GM10266 (cell line): ENCODE data around the gene HSD17B12.
A peak's percentile ranks its signal among the peaks of the same experiment; 100 is the strongest.

Experiments used
- DNase-seq: peaks from one replicate; pipeline ENCODE4 v3.0.0; 2012; ENCODE audit errors: extremely low spot score
- TF ChIP-seq, protein P1 (sequence below): IDR thresholded peaks from 2 replicates; pipeline ENCODE4 v1.5.1; 2012; ENCODE audit warnings: mild to moderate bottlenecking, low read depth; ENCODE audit not compliant: control insufficient read depth, insufficient read depth; ENCODE audit errors: missing control alignments

Gene HSD17B12

DNA sequence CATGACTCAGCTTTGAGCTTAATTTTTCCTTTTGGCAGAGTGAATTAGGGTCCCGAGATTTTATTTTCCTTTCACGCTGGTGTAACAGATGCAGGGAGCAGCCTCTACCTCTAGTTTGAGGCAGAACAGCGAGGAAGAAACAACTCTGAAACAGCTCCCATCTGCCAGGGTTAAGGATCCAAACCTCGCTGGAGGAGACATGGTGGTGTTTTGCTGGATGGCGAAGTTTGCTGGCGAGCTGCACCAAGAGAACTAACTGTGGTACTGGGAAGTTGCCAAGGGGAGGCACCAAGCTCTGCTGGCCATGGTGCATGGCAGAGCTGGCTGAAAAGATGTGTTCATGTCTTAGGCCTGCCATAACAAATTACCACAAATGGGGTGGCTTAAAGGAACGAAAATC is 192.5 kb downstream of the HSD17B12 start:
- DNase-seq: no peak
- TF ChIP-seq, protein P1, sequence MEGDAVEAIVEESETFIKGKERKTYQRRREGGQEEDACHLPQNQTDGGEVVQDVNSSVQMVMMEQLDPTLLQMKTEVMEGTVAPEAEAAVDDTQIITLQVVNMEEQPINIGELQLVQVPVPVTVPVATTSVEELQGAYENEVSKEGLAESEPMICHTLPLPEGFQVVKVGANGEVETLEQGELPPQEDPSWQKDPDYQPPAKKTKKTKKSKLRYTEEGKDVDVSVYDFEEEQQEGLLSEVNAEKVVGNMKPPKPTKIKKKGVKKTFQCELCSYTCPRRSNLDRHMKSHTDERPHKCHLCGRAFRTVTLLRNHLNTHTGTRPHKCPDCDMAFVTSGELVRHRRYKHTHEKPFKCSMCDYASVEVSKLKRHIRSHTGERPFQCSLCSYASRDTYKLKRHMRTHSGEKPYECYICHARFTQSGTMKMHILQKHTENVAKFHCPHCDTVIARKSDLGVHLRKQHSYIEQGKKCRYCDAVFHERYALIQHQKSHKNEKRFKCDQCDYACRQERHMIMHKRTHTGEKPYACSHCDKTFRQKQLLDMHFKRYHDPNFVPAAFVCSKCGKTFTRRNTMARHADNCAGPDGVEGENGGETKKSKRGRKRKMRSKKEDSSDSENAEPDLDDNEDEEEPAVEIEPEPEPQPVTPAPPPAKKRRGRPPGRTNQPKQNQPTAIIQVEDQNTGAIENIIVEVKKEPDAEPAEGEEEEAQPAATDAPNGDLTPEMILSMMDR: no peak

DNA sequence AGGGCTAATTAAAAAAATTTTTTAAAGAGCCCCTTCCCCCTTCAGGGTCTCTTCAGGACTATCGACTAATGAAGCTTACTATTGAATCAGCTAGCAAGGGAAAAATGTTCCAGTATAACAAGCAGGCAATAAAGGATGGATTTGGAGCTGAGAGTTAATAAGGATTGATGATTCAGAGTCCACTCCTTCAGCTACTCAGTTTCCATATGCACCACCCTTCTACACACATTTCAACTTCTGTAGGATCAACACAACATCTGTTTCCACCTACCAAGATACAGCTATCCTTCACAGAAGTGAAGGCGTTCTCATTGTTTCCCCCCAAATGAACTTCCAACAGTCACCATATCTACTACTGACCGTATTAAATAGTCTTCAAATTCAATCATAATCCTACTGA is 193.5 kb downstream of the HSD17B12 start:
- TF ChIP-seq, protein P1: no peak
- DNase-seq: no peak

DNA sequence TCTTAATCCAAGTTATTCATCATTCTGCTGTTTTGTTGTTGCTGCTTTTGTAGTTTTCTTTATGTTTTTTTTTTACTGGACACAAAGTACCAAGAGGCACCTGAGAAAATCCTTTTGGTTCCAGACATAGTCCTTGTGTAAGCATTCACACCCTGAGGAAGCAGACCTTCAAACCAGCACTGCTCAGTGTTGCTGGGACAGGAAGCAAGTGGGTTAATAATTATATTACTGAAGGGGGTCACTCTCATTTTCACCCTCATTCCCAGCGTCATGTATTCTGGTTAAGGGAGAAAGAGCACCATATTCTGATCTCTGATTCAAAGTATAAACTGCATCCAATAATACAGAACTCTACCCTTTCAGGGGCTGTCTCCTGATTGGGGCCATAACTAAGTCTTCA is 194.2 kb downstream of the HSD17B12 start:
- TF ChIP-seq, protein P1: no peak
- no peak for DNase-seq

DNA sequence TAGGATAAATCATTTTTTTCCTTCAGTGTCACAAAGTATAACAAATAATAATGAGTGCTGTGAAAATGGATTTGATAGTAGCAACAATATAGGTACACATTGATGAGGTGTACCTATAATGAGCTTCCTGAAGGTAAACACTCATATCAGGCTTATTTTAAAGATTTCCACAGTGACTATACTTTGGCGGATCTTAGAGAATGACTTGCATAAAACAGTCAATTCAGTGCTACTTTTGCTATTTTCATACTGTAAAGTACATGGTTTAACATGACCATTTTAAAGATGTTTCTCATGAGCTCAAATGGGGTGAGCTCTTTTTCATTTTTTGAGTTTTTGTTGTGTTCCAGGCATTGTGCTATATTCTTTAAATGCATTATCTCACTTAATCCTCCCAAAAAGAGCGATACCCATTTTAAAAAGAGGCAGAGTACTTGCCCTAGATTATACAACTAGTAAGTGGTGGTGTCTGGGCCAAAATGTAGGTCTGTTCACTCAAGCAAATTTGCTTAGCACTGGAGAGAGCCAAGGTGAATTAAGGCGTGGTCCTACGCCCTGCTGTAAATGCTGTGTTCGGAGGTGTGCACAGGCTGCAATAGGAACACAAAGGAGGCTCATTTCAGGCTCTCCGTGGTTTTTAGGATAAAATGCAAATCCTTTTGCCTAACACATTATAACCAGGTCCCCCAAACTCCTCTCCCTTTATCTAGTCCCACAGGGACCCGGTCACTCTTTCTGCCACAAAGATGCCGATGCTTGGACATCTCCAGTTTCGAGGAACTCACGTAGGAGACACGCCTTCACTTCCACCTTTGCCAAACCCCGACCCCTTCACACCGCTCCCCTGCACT is 199.5 kb downstream of the HSD17B12 start:
- TF ChIP-seq, protein P1: no peak
- no peak for DNase-seq

DNA sequence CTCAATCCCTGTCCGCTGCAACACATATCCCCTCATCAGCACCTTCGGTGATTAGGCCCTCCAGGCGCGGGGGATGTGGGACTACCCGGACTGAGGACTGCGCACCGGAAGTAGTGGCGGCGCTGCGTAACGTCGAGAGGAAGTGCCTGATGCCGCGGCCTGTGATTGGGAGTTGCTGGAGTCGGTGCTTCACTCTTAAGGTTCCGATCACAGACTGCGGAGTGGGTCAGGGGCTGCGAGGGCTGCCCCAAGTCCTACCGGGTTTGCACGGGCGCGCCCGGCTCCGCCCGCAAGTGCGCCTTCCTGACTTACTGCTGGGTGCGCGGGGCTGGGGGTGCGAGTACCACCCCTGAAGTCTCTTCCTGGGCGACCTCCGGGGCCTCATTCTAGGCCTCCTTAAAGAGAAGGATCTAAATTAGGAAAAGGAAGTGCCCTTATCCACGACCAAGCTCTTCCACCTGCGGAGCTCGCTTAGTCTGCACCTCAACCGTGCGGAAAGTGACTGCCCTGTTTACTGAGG is 200.2 kb downstream of the HSD17B12 start, which contains the start of gene ALKBH3:
Gene ALKBH3 (plus strand): TSS at position 192 of the 520 bp plus-strand sequence. CDS start 1,822 bp downstream, outside the sequence.
- DNase-seq: peak; percentile 80
- TF ChIP-seq, protein P1: no peak

DNA sequence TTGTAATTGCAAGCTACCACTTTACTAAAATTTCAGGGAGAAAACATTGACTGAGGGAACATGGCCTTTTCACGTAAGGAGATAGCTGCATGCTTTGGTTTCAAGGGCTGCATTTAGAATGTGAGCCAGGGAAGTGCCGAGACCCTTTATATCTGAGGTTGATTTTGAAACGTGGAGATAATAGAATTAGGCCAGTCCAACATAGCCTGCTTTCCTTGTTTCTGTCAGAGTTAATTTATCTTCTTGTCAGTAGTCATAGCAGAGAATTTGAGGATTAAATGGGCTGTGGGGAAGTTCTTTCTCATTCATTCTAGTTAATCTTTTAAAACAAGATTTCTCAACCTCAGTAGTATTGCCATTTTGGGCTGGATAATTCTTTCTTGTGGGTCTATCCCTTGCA is 212.3 kb downstream of the HSD17B12 start:
- TF ChIP-seq, protein P1: no peak
- DNase-seq: no peak

DNA sequence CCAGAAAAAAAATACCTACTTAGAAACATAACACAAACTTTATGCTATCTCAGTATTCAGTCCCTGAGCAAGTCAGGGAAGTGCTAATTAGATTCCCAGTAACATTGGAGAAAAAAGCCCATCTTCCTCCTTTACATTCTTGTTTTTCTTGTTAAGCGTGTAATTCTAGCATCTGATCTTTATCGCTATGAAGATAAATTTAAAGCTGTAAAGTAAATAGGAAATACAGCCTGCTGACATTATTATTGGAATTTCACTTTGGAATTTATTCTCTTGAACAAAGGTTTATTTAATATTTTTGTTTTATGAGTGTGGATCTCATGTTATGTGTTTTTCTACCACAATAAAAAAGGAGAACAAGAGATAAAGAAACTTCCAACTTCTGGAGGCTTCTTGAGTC is 214.0 kb downstream of the HSD17B12 start:
- DNase-seq: no peak
- TF ChIP-seq, protein P1: no peak
